Neural progenitor cell (in vitro differentiated cells): ENCODE measurements around the gene SPTB. TPM values are rescaled to one million over a fixed set of nuclear protein-coding genes. Genes with fewer than 3 reads are reported as not detected.

Source experiments
- DNase-seq: peaks from one replicate; pipeline ENCODE4 v3.0.0-alpha.2; 2016; ENCODE audit warnings: low spot score
- H2AFZ ChIP-seq: fragments of 200-600 bp; sonication (generic); replicated peaks from 2 replicates; pipeline ENCODE4 v1.6.1; 2016; ENCODE audit warnings: antibody characterized with exemption
- H3F3A ChIP-seq: fragments of 200-600 bp; sonication (generic); 2 replicates; pipeline ENCODE4 v1.6.1; 2016; ENCODE audit warnings: antibody characterized with exemption, low read depth
- H3K27ac ChIP-seq: fragments of 200-600 bp; sonication (generic); 2 replicates; pipeline ENCODE4 v1.5.1; 2016; ENCODE audit warnings: mild to moderate bottlenecking
- H3K27me3 ChIP-seq: fragments of 200-600 bp; sonication (generic); 2 replicates; pipeline ENCODE4 v1.6.1; 2016; ENCODE audit warnings: mild to moderate bottlenecking, moderate library complexity
- H3K36me3 ChIP-seq: fragments of 200-600 bp; sonication (generic); 2 replicates; pipeline ENCODE4 v1.5.1; 2016
- H3K4me1 ChIP-seq: fragments of 200-600 bp; sonication (generic); 2 replicates; pipeline ENCODE4 v1.6.1; 2016; ENCODE audit warnings: mixed run types
- H3K4me2 ChIP-seq: fragments of 200-600 bp; sonication (generic); 2 replicates; pipeline ENCODE4 v1.6.1; 2016
- H3K4me3 ChIP-seq: fragments of 200-600 bp; sonication (generic); 2 replicates; pipeline ENCODE4 v1.5.1; 2016
- H3K79me2 ChIP-seq: fragments of 200-600 bp; sonication (generic); 2 replicates; pipeline ENCODE4 v1.6.1; 2016; ENCODE audit warnings: low read depth
- H3K9ac ChIP-seq: fragments of 200-600 bp; sonication (generic); 2 replicates; pipeline ENCODE4 v1.6.1; 2016
- H3K9me3 ChIP-seq: fragments of 200-600 bp; sonication (generic); 2 replicates; pipeline ENCODE4 v1.5.1; 2016; ENCODE audit warnings: low read depth
- H4K20me1 ChIP-seq: fragments of 200-600 bp; sonication (generic); 2 replicates; pipeline ENCODE4 v1.6.1; 2016; ENCODE audit warnings: low read depth
- H3K27ac Mint-ChIP-seq: 3 replicates; pipeline ENCODE4 v1.8.0; 2021; ENCODE audit warnings: mixed read lengths
- H3K27me3 Mint-ChIP-seq: 2 replicates; pipeline ENCODE4 v1.8.0; 2022; ENCODE audit warnings: low read depth, mild to moderate bottlenecking, inconsistent platforms, moderate library complexity, mixed read lengths; ENCODE audit not compliant: insufficient read depth
- H3K36me3 Mint-ChIP-seq: 3 replicates; pipeline ENCODE4 v1.8.0; 2021; ENCODE audit warnings: mixed read lengths
- H3K4me1 Mint-ChIP-seq: 3 replicates; pipeline ENCODE4 v1.8.0; 2021; ENCODE audit warnings: mixed read lengths
- H3K4me3 Mint-ChIP-seq: 3 replicates; pipeline ENCODE4 v1.8.0; 2021; ENCODE audit warnings: mild to moderate bottlenecking, moderate library complexity, mixed read lengths
- H3K9me3 Mint-ChIP-seq: 3 replicates; pipeline ENCODE4 v1.8.0; 2020; ENCODE audit warnings: mixed read lengths
- EZH2 ChIP-seq: fragments of 200-600 bp; sonication (generic); IDR thresholded peaks from 2 replicates; pipeline ENCODE4 v1.6.1; 2017; ENCODE audit warnings: antibody characterized with exemption, mild to moderate bottlenecking, moderate library complexity
- EZH2phosphoT487 ChIP-seq: fragments of 200-600 bp; sonication (generic); IDR thresholded peaks from 2 replicates; pipeline ENCODE4 v1.6.1; 2017; ENCODE audit warnings: antibody characterized with exemption
- total RNA-seq: library from RNA; depleted of rRNA; stranded (reverse); fragments of >200 nt; gene quantifications from 2 replicates; pipeline ENCODE4 v1.2.3, GENCODE V29; 2015; ENCODE audit warnings: low replicate concordance
- TF ChIP-seq, protein P1 (sequence below): fragments of 200-600 bp; sonication (generic); IDR thresholded peaks from 2 replicates; pipeline ENCODE4 v1.5.1; 2017; ENCODE audit warnings: antibody characterized with exemption, mild to moderate bottlenecking

The SPTB gene
- total RNA-seq, 1 donor from 2014 or later: 0.09 TPM

DNA sequence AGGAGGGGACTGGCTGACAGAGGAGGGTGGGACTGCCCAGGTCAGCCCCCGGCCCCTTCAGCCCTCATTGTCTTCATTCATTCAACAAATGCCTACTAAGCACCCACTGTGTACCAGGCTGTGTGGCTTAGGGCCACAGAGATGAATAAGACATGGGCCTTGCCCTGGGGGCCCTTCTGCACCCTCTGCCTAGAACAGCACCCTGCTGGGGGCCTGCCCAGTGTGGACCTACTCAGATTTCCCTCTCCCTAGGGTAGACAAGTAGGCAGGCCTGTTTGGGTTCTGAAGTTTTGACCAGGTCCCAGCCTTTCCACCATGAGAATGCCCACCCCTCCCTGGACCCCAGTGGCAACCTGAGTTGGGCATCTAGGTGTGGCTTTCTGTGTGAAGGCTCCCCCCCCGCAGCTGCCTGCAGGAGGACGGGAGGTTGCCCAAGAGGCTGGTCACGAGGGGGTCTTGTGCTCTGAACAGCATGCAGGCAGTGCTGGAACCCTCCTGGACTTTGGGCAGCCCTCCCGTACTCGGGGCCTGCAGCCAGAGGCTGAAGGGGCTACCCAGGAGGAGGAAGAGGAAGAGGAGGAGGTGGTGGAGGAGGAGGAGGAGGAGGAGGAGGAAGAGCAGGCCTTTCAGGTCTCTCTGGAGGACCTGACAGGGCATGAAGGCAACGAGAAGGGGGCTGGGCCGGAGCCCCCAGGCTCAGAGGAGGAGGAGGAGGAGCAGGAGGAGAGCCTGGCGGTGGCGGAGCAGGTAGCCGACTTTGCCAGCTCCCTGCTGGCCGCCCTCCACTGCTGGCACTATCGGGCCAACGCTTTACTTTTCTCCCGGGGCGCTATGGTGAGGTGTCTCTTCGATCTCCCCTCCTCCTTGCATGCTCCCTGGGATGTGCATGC, 142.1 kb downstream of the SPTB start:
- no peaks in the 10 kb centered on the region for H3K79me2 ChIP-seq
- H3K27ac Mint-ChIP-seq: no peak overlapping the region

DNA sequence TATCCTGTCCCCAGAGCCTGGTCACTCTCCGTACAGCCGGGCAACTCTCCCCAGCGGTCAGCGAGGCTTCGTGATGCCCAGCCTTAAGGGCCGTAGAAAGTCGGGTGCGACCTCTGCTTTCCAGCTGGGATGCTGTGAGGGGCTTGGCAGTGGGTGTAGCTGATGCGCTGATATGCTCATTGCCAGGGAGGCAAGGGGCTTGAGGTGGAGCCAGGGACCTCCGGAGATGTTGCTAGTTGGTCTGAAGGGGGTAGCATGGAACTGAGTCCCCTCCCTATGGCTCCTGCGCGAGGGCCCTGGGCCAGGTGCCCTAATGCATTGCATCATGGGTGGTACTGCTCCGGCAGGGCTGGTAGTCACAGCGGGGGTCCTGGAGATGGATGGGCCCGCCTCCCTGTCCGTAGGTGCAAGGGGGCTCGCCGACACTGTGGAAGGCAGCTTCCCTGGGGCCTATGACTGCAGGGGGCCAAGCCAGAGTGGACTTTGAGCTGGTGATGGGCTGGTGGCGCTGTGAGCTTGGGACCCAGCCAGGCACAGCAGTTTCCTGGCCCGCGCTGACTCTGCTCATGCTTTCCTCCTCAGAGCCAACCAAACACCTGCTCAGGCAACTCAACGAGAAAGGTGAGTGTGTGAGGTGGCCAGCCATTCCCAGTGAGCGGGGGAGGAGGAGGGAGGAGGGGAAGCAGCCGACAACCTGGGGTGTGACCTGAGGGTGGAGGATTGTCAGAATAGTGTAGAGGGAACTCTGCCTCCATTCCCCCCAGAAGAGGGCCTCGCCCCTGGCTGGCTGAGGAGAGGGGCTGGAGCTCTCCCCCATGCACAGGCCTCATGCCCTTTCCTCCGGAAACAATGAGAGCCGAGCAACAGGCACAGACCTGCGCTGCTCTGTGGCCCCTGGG, 143.2 kb downstream of the SPTB start:
- no peaks in the 10 kb centered on the region for H3K36me3 ChIP-seq
- H3K27me3 ChIP-seq: no peaks in the 10 kb centered on the region
- Mint-ChIP-seq H3K9me3 (no peaks in the 10 kb centered on the region), H3K27ac (no peak overlapping the region), H3K4me3 (no peak overlapping the region), H3K27me3 (peaks cover 7% of the 10 kb centered on the region), H3K4me1 (peaks cover 5% of the 10 kb centered on the region), H3K36me3 (peaks cover 19% of the 10 kb centered on the region)
- H3F3A ChIP-seq: no peaks in the 10 kb centered on the region
- no peak overlapping the region for H3K4me3 ChIP-seq
- H2AFZ ChIP-seq: no peak overlapping the region
- no peak for TF ChIP-seq EZH2phosphoT487
- TF ChIP-seq, protein P1, sequence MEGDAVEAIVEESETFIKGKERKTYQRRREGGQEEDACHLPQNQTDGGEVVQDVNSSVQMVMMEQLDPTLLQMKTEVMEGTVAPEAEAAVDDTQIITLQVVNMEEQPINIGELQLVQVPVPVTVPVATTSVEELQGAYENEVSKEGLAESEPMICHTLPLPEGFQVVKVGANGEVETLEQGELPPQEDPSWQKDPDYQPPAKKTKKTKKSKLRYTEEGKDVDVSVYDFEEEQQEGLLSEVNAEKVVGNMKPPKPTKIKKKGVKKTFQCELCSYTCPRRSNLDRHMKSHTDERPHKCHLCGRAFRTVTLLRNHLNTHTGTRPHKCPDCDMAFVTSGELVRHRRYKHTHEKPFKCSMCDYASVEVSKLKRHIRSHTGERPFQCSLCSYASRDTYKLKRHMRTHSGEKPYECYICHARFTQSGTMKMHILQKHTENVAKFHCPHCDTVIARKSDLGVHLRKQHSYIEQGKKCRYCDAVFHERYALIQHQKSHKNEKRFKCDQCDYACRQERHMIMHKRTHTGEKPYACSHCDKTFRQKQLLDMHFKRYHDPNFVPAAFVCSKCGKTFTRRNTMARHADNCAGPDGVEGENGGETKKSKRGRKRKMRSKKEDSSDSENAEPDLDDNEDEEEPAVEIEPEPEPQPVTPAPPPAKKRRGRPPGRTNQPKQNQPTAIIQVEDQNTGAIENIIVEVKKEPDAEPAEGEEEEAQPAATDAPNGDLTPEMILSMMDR: no peak
- TF ChIP-seq EZH2: no peak
- no peak overlapping the region for H3K27ac ChIP-seq
- no peak overlapping the region for H3K4me2 ChIP-seq
- no peaks in the 10 kb centered on the region for H3K79me2 ChIP-seq
- H3K4me1 ChIP-seq: peaks cover 10% of the 10 kb centered on the region
- no peak for DNase-seq
- H3K9ac ChIP-seq: no peak overlapping the region
- H3K9me3 ChIP-seq: no peaks in the 10 kb centered on the region
- H4K20me1 ChIP-seq: peaks cover 18% of the 10 kb centered on the region

More for the DNA sequence above, 142.1 kb downstream of the SPTB start:
- no peaks in the 10 kb centered on the region for H3K27me3 ChIP-seq
- TF ChIP-seq EZH2: no peak
- TF ChIP-seq, protein P1: no peak
- no peak for TF ChIP-seq EZH2phosphoT487
- H3K4me2 ChIP-seq: no peak overlapping the region
- no peak overlapping the region for H2AFZ ChIP-seq
- H4K20me1 ChIP-seq: peaks cover 18% of the 10 kb centered on the region
- H3K4me3 ChIP-seq: no peak overlapping the region
- H3K4me1 ChIP-seq: peaks cover 10% of the 10 kb centered on the region
- H3K36me3 ChIP-seq: no peaks in the 10 kb centered on the region
- H3K9ac ChIP-seq: no peak overlapping the region
- Mint-ChIP-seq H3K4me3 (no peak overlapping the region), H3K36me3 (peaks cover 20% of the 10 kb centered on the region), H3K4me1 (peaks cover 5% of the 10 kb centered on the region), H3K27me3 (peaks cover 5% of the 10 kb centered on the region), H3K9me3 (no peaks in the 10 kb centered on the region)
- no peaks in the 10 kb centered on the region for H3K9me3 ChIP-seq
- H3F3A ChIP-seq: no peaks in the 10 kb centered on the region
- H3K27ac ChIP-seq: no peak overlapping the region
- no peak for DNase-seq

DNA sequence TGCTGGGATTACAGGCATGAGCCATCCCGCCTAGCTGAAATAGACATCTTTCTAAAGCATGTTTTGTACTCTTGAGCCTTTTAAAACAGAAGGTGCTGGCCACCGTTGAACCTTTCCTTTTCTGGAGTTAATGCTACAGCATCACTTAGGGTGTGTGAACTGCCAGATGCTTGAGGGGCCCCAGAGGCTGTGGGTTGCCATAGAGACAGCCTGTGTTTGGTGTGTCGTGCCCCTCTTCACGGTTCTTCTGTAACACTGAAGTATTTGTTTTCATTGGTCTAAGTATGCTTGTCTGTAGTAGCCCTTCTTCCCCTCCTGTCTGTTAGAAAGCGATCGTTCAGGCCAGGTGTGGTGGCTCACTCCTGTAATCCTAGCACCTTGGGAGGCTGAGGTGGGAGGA, 144.7 kb downstream of the SPTB start:
- no peaks in the 10 kb centered on the region for H3K9me3 ChIP-seq
- no peak overlapping the region for H3K9ac ChIP-seq
- H3K4me3 ChIP-seq: no peak overlapping the region
- peaks cover 5% of the 10 kb centered on the region for H3K4me1 Mint-ChIP-seq
- H3K9me3 Mint-ChIP-seq: no peaks in the 10 kb centered on the region
- no peak overlapping the region for H3K27ac ChIP-seq
- no peak for TF ChIP-seq EZH2
- TF ChIP-seq, protein P1: no peak
- TF ChIP-seq EZH2phosphoT487: no peak
- no peak overlapping the region for H3K27ac Mint-ChIP-seq
- no peak overlapping the region for H2AFZ ChIP-seq
- DNase-seq: no peak
- H3K4me2 ChIP-seq: no peak overlapping the region
- H3K4me1 ChIP-seq: peaks cover 12% of the 10 kb centered on the region
- H3K27me3 Mint-ChIP-seq: peaks cover 6% of the 10 kb centered on the region
- H3K36me3 Mint-ChIP-seq: peaks cover 20% of the 10 kb centered on the region
- H3K27me3 ChIP-seq: no peaks in the 10 kb centered on the region
- H3F3A ChIP-seq: no peaks in the 10 kb centered on the region
- H3K79me2 ChIP-seq: no peaks in the 10 kb centered on the region
- no peaks in the 10 kb centered on the region for H3K36me3 ChIP-seq
- no peak overlapping the region for H3K4me3 Mint-ChIP-seq
- H4K20me1 ChIP-seq: peaks cover 28% of the 10 kb centered on the region
